Esophagus squamous epithelium (tissue), 4 donors: ENCODE measurements around the gene PRELID2.

Source experiments
- POLR2A ChIP-seq, 4 donors: fragments of 450-650 bp; IDR thresholded peaks; one replicate each; pipeline ENCODE4 v1.6.1; 2017; ENCODE audit warnings: antibody characterized with exemption in 4 of 4, mild to moderate bottlenecking in 4 of 4, moderate library complexity in 3 of 4
- TF ChIP-seq, protein P1 (sequence below), 6 experiments: fragments of 450-650 bp in 4 of 6; fragments of 200-600 bp in 2 of 6; sonication (generic) in 2 of 6; IDR thresholded peaks; one replicate each; pipeline ENCODE4 v1.5.1; 2016 to 2019; ENCODE audit warnings: antibody characterized with exemption in 6 of 6, mild to moderate bottlenecking in 4 of 6, moderate library complexity in 4 of 6

DNA sequence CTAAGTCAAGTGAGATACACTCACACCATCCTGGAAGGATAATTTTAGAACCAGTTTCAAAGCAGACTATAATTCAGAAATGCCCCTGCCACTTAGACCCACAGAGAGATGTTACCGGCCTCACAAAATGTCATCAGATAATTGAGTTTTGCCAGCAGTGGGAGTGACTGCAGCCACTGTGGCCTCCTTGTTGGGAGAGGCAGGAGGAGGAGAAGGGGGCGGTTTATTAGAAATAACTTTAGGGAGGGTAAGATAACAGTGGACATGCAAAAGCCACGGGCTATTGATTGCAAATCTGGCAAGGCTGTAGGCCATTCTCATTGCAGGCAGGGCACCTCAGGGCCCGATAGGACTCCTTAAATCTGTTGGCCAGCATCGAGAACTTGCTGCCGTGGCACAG lies 24.3 kb upstream of the PRELID2 start:
- TF ChIP-seq, protein P1, sequence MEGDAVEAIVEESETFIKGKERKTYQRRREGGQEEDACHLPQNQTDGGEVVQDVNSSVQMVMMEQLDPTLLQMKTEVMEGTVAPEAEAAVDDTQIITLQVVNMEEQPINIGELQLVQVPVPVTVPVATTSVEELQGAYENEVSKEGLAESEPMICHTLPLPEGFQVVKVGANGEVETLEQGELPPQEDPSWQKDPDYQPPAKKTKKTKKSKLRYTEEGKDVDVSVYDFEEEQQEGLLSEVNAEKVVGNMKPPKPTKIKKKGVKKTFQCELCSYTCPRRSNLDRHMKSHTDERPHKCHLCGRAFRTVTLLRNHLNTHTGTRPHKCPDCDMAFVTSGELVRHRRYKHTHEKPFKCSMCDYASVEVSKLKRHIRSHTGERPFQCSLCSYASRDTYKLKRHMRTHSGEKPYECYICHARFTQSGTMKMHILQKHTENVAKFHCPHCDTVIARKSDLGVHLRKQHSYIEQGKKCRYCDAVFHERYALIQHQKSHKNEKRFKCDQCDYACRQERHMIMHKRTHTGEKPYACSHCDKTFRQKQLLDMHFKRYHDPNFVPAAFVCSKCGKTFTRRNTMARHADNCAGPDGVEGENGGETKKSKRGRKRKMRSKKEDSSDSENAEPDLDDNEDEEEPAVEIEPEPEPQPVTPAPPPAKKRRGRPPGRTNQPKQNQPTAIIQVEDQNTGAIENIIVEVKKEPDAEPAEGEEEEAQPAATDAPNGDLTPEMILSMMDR (IDR thresholded peaks at IDR 0.05): no peak
- no peak for TF ChIP-seq POLR2A (IDR thresholded peaks at IDR 0.05)
